SIG-M5 treated with dmso at 0.1 percent for 504 hours (cell line): ENCODE data around the gene SEMA3G.

ENCODE experiments used
- DNase-seq: peaks from one replicate; lab custom pipeline; 2025; ENCODE audit not compliant: unreplicated experiment; lab: John Stamatoyannopoulos, UW

The SEMA3G gene

DNA sequence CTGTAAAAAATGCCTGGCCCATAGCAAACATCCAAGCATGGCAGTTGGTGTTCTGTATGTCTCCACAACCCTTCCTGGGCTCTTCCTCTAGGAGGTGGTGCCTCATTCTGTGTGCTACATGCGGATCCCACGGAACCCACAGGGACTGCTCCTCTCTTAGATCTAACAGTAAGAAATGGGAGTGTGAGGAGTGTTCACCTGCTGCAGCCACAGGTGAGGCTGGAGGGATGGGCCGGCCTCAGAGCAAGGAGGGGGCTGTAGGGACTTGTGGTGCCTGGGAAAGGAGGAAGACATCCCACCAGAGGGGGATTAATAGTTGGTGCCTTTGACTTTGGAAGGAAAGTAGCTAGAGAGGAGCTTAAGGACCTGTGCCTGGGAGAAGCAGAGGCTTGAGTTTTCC lies 22.2 kb downstream of the SEMA3G start:
- no peak for DNase-seq

DNA sequence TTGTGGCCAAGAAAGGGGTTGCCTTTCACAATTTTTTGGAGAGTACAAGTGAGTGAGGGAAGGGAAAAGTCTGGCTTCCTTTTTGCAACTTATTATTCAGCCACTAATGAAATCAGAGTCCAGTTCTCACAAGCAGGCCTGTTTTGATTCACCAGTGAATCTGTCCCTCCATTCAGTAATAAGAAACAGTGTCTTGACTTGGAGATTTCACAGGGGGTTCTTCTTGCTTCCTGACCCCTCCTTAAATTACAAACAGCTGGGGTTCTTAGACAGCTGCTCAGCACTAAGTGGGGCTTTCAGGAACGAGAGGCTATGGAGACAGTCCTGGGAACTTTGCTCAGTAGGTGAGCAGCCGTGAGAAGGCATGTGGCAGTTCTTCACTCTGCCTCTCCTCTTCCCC lies 24.5 kb downstream of the SEMA3G start:
- no peak for DNase-seq

DNA sequence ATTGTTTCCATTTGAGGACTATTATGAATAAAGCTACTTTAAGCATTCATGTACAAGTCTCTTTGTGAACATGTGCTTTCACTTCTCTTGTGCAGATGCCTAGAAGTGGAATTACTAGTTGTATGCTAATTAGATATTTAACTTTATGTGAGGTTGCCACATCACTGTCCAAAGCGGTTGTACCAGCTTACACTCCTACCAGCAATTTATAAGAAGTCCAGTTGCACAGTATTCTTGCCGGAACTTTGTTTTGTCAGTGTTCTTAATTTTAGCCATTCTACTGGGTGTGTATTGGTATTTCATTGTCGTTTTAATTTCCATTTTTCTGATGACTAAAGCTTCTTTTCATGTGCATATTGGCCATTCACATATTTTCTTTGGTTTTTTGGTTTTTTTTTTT lies 29.1 kb downstream of the SEMA3G start:
- no peak for DNase-seq

DNA sequence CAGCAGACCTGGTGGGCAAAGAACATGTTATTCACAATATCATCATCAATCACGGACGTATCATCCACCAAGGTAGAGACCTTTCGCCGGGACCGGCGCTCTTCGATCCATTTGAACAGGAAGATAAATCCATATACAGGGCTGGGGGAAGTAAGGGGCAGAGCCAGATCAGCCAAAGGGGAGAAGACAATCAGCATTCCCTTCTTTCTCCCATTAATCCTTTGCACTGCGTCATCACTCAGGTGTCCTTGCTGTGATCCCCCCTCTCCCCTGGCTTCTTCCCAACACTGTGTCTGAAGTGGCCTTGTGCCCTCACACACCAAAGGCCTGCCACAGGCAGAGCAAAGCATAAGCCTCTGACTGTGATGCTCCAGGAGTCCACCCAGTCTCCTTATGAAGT lies 36.4 kb downstream of the SEMA3G start:
- DNase-seq = no peak

DNA sequence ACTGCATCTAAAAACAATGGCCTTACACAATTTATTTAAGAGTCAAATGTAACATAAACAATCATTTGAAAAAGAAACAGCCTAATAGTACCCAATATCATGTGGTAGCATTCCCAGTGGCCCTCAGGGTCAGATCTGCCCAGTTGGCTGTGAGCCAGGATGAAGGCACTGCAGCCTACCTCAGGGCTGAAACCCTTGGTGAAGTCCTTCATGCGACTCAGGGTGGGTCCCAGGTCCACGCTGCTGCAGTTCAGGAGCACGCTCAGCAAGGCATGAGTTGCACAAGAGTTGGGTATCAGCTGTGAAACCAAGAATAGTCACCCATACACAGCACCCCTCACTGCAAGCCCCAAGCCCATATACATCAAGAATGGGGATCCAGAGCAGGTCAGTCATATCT lies 37.1 kb downstream of the SEMA3G start:
- DNase-seq = no peak

DNA sequence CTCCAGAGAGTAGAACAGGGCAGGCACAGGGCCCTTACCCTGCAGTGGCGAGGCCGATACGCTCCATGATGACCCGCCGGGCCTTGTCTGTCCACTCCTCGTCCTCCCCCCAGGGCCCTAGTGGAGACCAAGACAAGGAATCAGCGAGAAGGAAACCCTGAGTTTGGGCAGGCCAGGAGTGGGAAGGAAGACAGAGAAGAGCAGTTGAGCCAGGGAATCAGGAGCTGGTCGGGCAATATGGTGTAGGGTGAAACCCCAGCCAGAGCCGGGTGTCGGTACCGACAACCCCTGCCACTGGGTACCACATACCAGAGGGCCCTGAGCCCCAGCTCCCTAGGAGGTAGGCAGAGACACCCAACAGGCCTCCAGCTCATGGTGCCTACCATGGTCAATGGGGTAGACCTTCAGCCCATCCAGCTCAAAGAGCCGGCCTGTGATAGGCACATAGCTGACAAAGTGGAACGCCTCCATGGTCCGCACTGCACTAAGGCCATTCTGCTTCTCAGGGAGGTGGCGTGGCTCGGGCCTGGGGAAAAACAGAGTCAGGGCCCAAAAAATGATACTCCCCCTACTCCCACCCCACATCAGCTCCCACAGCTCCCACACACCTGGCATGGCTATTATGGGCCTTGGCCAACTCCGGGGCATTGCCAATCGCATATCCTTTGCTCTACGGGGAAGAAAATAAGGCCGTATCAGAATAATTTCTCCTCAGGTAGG lies 38.0 kb downstream of the SEMA3G start:
- no peak for DNase-seq

DNA sequence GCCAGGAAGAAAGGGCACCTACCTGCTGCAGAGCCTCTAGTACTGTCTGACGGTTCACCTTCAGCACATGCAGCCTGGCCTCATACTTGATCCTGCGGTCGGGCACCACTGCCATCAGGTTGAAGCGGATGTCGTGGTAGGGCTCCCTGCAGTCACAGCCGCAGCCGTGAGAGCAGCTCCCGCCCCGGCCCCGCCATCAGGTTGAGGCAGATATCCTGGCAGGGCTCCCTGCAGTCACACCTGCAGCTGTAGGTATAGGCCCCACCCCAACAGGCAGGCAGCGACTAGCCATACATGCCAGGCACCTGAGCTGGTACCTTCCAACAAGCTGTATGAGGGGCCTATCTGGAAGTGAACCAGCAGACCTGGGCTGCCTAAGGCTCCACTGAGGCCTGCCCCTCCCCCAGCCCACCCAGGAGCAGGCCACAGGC lies 38.7 kb downstream of the SEMA3G start:
- DNase-seq = no peak

DNA sequence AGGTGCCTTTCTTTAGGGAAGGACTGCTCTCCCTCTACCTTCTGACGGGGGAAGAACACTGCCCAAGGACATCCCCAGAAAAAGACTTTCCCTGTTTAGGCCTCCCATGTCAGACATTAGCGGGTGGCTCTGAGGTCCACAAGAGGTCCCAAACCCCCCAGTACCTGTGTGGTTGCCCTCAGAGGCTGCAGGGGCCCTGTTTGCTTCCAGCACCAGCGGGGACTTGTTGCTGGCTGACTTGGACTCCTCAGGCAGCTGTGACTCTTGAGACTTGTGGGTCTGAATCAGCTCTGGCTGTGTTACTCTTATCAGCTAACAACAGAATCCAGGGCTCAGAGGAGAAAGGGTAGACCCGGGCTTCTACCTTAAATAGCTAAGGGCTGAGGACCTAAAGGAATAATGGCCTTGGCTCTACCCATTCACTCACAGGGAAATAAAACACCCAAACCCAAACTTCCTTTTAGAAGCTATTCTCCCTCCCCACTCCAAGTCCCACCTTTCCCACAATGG lies 39.2 kb downstream of the SEMA3G start:
- no peak for DNase-seq

DNA sequence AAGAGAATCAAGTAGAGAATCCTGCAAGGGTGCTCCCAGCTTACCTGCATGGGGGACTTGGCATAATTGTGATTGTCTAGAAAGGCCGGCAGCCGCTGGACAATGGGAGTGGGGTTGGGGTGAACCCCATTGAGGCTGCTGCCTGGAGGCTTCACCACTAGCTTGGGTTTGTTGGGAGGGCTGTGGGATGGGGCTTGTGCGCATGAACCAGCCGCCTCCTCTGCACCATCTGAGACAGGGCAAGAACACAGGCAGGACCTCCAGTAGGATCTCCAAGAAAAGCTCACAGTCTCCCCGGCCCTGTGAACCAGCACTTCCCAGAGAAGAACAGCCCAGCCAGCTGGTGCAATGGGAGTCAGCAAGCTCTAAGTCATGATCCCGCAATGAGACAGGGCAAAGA lies 39.8 kb downstream of the SEMA3G start:
- DNase-seq = no peak

DNA sequence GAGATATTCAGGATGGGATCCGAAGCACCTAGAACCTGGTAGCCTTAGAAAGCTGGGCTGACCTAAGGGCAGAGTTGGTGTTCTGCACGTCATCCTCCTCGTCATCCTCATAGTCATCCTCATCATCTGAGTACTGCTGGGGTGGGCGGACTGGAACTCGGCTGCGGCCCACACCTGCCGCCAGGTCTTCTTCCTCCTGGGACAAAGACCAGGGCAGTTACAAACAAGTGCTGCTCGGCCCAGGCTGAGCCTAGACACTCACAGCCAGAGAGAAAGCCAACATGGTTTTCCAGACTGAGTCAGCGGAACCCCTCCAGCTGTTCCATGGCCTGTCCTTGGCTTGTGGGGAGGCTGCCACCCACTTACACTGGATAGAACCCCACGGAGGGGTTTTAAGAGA lies 40.5 kb downstream of the SEMA3G start:
- no peak for DNase-seq

DNA sequence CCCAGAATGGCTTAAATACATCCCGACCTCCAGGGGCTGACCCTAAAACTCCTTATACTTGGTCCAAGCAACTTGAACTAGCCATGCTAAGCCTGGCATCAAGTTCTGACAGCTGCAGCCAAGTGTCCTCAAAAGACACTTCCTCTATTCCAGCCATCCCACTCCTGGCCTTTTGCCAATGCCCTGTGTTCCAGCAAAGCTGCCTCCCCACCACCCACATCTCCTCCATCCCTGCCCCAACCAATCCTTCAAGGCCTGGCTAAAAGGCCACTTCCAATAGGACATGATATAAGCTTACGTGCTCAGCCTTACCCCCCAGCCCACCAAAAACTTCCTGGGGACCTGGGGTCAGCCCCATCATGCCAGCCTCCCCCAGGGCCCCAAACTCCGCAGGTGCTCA lies 40.9 kb downstream of the SEMA3G start:
- no peak for DNase-seq

DNA sequence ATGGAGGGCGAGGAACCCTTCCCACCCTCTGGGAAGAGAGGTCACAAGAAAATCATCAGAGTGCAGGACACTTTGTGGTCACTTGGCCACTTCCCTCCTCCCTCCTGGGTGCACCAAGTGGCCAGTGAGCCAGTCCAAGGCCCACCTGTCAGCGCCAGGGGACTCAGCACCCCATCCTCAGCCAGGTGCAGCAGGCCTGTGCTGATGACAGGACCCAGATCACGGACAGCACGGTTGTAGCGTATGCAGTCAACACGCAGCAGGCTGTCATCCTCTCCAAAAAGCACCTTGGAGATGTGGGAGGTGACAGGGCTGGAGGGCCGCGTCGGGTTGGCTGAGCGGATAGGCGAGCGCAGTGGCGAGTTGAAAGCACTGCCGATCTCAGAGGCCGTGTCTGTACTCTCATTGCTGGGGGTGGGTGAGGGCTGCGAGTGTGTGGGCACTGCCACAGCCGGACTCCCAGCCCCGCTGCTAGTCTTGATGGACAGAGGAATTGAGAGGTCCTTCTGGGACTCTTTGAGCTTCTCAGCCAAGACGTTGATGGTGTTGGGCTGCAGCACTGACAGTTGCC lies 41.5 kb downstream of the SEMA3G start:
- DNase-seq = no peak

DNA sequence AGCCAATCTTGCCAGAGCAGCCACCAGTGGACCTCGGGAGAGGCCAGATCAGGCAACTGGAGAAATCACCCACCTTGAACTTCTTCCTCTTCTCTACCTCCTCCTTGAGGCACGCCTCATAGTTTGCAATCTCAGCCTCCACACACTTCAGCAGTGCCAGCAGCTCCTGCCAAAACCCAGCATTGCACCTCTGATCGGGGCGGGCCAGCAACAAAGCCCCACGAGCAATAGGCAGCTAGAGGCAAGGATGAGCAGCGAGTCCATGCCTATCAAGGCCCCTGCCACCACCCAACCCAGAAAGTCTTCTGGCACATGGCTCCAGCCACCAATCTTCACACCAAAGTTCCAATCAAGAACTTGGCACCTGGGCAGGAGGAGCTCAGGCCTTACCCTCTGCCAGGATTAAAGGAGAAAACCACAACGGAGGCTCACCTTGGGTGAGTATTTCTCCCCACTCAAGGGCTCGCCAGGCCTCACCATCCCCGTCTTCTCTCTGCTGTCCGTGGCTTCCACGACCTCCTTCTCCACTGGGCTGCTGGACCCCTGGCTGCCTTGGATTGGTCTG lies 42.1 kb downstream of the SEMA3G start:
- no peak for DNase-seq

DNA sequence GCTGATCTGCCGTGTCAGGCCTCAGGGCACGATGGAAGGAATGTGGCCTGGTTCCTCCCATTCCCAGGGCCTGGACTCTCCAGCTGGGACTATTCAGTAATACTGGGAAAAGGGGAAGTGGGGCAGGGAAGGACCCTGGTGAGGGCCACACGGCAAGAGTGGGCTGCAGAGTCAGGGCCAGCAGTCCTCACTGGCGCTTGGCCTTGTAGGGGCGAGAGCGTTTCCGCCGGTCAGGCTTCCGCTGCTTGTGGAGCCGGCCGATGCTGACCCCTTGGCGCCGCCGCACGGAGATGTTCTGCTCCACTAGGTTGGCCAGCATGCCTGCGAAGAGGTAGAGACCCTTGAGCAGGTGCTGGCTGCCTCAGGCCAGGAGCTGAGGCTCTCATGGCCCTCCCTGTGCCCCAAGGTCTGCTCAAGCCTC lies 42.8 kb downstream of the SEMA3G start:
- no peak for DNase-seq

DNA sequence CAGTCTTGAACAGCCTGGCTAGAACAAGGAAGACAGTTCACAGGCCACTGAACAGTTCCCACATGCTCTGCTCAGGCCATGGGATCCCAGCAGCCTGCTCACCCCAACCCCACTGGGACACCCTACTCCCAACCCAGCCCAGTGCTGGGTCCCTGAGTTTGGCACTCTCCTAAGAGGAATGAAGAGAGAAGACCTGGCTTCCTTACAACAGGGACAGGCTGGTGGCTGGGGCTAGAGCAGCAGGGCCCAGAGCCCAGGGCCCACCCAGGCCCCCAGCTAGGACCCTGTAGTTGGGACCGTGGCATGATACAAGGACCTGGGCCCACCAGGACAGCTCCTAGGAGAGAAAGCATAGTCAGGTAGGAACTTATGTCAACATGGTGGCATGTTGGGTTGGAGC lies 43.4 kb downstream of the SEMA3G start:
- DNase-seq = no peak

DNA sequence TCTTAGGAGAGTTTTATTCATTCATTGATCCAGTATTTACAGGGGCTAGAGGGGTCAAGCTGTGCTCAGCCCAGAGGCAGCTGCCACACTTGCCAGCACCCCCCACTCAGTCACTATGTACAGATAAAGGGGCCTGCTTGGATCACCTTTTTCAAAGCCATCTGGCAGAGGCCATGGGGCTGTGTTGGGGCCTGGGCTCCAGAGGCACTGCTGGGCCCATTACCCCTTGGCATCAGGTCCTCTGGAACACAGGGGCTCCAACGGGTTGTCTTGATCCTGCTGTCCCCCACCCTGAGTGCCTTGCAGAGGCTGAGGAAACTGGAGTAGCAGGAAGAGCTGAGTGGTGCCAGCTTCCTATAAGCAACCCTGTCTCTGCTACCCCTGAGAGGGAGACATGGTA lies 43.9 kb downstream of the SEMA3G start:
- no peak for DNase-seq

DNA sequence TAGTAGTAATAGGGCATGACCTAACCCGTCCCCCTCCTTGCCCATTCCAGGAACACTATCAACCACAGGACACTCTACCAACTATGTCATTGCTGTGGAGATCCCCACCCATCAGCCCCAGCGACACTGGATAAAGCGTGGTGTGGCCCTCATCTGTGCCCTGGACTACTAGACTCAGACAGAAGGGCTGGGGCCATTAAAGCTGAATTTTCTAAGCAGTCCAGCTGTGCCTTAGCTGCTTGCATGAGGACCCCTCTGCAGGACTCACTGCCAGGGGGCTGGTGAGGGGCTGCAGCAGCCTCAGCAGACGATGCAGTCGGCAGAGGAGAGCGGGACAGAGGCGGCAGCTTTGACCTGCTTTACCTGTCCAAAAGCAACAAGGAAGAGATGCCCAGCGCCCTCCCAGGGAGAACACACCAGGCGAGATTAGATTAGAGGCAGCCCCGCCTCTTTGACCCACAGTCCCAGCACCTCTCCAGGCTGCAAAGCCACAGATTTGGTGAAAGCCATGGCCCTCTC lies 44.6 kb downstream of the SEMA3G start:
- no peak for DNase-seq

DNA sequence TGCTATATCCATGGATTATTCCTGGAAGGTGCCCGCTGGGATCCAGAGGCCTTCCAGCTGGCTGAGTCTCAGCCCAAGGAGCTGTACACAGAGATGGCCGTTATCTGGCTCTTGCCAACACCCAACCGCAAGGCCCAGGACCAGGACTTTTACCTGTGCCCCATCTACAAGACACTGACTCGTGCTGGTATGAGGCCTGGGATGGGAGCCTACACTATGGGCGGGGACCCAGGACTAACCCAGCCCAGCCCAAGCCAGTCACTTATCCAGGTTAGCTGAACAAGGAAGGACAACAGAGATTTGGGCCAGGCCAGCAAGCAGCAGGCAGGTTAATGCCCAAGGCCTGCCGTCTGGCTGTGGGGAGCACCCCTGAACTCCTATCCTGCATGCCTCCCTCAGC lies 45.3 kb downstream of the SEMA3G start:
- no peak for DNase-seq

DNA sequence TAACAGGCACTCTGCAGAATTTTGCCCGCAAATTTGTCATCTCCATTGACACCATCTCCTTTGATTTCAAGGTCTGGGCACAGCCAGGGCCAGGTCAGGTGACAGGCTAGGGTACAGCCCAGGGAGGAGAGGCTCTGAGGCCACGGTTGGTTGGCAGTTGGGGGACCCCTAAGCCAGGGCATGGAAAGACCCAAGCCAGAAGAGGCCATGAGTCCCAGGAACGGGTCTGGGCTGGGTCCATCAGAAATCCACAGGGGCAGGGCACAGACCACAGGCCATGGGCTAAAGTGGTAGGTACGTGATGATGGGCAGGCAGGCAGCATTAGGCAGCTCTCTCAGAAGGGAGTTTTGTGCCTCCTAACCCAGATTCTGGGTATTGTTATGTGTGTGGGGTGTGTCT lies 45.8 kb downstream of the SEMA3G start:
- no peak for DNase-seq

DNA sequence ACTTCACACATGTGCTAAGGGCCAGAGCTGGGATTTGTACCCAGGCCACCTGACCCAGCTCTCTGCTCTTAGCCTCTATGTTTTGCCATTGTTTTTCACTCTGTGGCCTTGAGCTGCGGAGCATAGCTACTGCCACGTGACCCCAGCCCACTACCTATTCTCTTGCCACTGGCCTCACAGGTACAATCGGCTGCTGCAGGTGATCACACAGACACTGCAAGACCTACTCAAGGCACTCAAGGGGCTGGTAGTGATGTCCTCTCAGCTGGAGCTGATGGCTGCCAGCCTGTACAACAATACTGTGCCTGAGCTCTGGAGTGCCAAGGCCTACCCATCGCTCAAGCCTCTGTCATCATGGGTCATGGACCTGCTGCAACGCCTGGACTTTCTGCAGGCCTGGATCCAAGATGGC lies 46.2 kb downstream of the SEMA3G start:
- no peak for DNase-seq

DNA sequence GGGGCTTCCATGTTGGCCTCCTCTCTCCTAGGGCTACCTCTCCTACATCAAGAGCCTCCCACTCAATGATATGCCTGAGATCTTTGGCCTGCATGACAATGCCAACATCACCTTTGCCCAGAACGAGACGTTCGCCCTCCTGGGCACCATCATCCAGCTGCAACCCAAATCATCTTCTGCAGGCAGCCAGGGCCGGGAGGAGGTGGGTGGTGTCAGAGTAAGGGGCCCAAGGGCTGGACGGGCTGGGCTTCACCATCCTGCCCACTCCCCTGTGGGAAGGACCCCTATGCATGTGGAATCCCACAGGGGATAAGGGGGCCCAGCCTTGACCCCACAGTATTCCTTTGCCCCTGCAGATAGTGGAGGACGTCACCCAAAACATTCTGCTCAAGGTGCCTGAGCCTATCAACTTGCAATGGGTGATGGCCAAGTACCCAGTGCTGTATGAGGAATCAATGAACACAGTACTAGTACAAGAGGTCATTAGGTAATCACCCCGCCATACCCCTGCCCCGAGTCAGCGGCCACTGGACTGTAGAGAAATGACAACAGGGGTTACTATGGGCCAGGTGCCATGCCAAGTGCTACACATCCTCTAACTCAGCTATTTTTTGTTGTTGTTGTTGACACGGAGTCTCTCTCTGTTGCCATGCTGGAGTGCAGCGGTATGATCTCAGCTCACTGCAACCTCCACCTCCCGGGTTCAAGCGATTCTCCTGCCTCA lies 47.1 kb downstream of the SEMA3G start:
- DNase-seq = no peak
